Measurements from ENCODE around the gene ZSWIM4.

GRCh38 chr19:13768510-13768909, 26.7 kb upstream of the ZSWIM4 start:
- TF ChIP-seq POLR2A (IDR thresholded peaks at IDR 0.05): no peak
- TF ChIP-seq CTCF (IDR thresholded peaks at IDR 0.05): no peak
- TF ChIP-seq EP300 (IDR thresholded peaks at IDR 0.05): no peak

All from stomach (tissue), 4 donors.